NT2/D1 (cell line): Measurements from ENCODE around the gene MOV10.

Experiments used
- DNase-seq: peaks from one replicate; pipeline ENCODE4 v3.0.0-alpha.2; 2011; ENCODE audit warnings: low read depth, low spot score
- H3K27me3 ChIP-seq: 2 replicates; pipeline ENCODE4 v1.6.0; 2011; ENCODE audit warnings: mild to moderate bottlenecking; ENCODE audit not compliant: insufficient read length, insufficient read depth
- H3K36me3 ChIP-seq: 2 replicates; pipeline ENCODE4 v1.6.1; 2011; ENCODE audit warnings: mild to moderate bottlenecking, low read length, mixed read lengths; ENCODE audit not compliant: insufficient read depth, insufficient read length
- H3K4me1 ChIP-seq: 2 replicates; pipeline ENCODE4 v1.5.1; 2011; ENCODE audit not compliant: insufficient read depth, insufficient read length
- H3K4me3 ChIP-seq: 2 replicates; pipeline ENCODE4 v1.5.1; 2011; ENCODE audit warnings: low read depth; ENCODE audit not compliant: insufficient read length
- H3K9ac ChIP-seq: 2 replicates; pipeline ENCODE4 v1.6.0; 2011; ENCODE audit warnings: low read depth; ENCODE audit not compliant: insufficient read length
- H3K9me3 ChIP-seq: 2 replicates; pipeline ENCODE4 v1.5.1; 2011; ENCODE audit warnings: mild to moderate bottlenecking, low read length; ENCODE audit not compliant: insufficient read depth
- SUZ12 ChIP-seq: IDR thresholded peaks from 2 replicates; pipeline ENCODE4 v1.6.1; 2011; ENCODE audit not compliant: insufficient read length, insufficient read depth; ENCODE audit errors: extremely low read depth
- YY1 ChIP-seq: IDR thresholded peaks from 2 replicates; pipeline ENCODE4 v1.6.1; 2011; ENCODE audit not compliant: insufficient read length, insufficient read depth
- ZNF274 ChIP-seq: IDR thresholded peaks from 2 replicates; pipeline ENCODE4 v1.6.1; 2011; ENCODE audit warnings: mild to moderate bottlenecking, low read depth, low read length

MOV10 gene

GRCh38 chr1:112731451-112731850, 57.0 kb downstream of the MOV10 start:
- Histone ChIP-seq H3K9me3 (peaks cover 6% of the 10 kb centered on the region; the same call in 1 of the 2 replicates), H3K4me3 (no peak overlapping the region), H3K27me3 (peaks cover 16% of the 10 kb centered on the region), H3K4me1 (peaks cover 3% of the 10 kb centered on the region), H3K36me3 (no peaks in the 10 kb centered on the region), H3K9ac (no peak overlapping the region)
- no peak for TF ChIP-seq SUZ12
- DNase-seq = no peak

GRCh38 chr1:112735752-112736151, 61.3 kb downstream of the MOV10 start:
- H3K36me3 ChIP-seq = no peaks in the 10 kb centered on the region
- peaks cover 20% of the 10 kb centered on the region for H3K27me3 ChIP-seq
- no peaks in the 10 kb centered on the region for H3K4me1 ChIP-seq
- TF ChIP-seq YY1 (no peak), ZNF274 (no peak), SUZ12 (no peak)
- DNase-seq = no peak
- no peaks in the 10 kb centered on the region for H3K9me3 ChIP-seq
- no peak overlapping the region for H3K4me3 ChIP-seq
- H3K9ac ChIP-seq = no peak overlapping the region

GRCh38 chr1:112737573-112737972, 63.1 kb downstream of the MOV10 start:
- no peak for DNase-seq
- H3K9me3 ChIP-seq = no peaks in the 10 kb centered on the region
- H3K36me3 ChIP-seq = no peaks in the 10 kb centered on the region
- H3K4me1 ChIP-seq = no peaks in the 10 kb centered on the region
- H3K4me3 ChIP-seq = no peak overlapping the region
- TF ChIP-seq ZNF274 (no peak), SUZ12 (no peak), YY1 (no peak)
- H3K27me3 ChIP-seq = peaks cover 37% of the 10 kb centered on the region
- H3K9ac ChIP-seq = no peak overlapping the region

- no peak for DNase-seq
These were observed 68.9 kb downstream of the MOV10 start for GRCh38 chr1:112743174-112744008.

GRCh38 chr1:112744009-112744578, 69.6 kb downstream of the MOV10 start:
- no peaks in the 10 kb centered on the region for H3K36me3 ChIP-seq
- H3K9me3 ChIP-seq = no peaks in the 10 kb centered on the region
- no peaks in the 10 kb centered on the region for H3K4me1 ChIP-seq
- DNase-seq = no peak
- H3K9ac ChIP-seq = peak overlapping the region; percentile 89
- peak overlapping the region; percentile 65 for H3K4me3 ChIP-seq
- H3K27me3 ChIP-seq = peaks cover 58% of the 10 kb centered on the region
- no peak for TF ChIP-seq ZNF274
- peak; percentile 67 for TF ChIP-seq SUZ12

More at GRCh38 chr1:112743174-112744008, 68.9 kb downstream of the MOV10 start:
- no peak for TF ChIP-seq YY1
- no peak for TF ChIP-seq SUZ12
- TF ChIP-seq ZNF274 = no peak
- H3K36me3 ChIP-seq = no peaks in the 10 kb centered on the region
- no peaks in the 10 kb centered on the region for H3K4me1 ChIP-seq
- no peaks in the 10 kb centered on the region for H3K9me3 ChIP-seq
- H3K27me3 ChIP-seq = peaks cover 58% of the 10 kb centered on the region
- peak overlapping the region; percentile 89 for H3K9ac ChIP-seq
- H3K4me3 ChIP-seq = peak overlapping the region; percentile 65

GRCh38 chr1:112748396-112748795, 73.9 kb downstream of the MOV10 start:
- no peak for DNase-seq
- peaks cover 28% of the 10 kb centered on the region for H3K27me3 ChIP-seq
- no peak overlapping the region for H3K4me3 ChIP-seq
- H3K9me3 ChIP-seq = no peaks in the 10 kb centered on the region
- H3K36me3 ChIP-seq = no peaks in the 10 kb centered on the region
- no peak overlapping the region for H3K9ac ChIP-seq
- H3K4me1 ChIP-seq = no peaks in the 10 kb centered on the region
- no peak for TF ChIP-seq ZNF274
- TF ChIP-seq SUZ12 = no peak
- TF ChIP-seq YY1 = no peak
